GM23248 (cell line): ENCODE results near the gene DOK7. TPM values are rescaled to one million over a fixed set of nuclear protein-coding genes. Genes with fewer than 3 reads are reported as not detected.

ENCODE experiments used
- DNase-seq: peaks from one replicate; pipeline ENCODE4 v3.0.0-alpha.2; 2015
- H2AFZ ChIP-seq: fragments of 200-600 bp; sonication (generic); 2 replicates; pipeline ENCODE4 v1.6.1; 2016; ENCODE audit warnings: antibody characterized with exemption
- H3F3A ChIP-seq: fragments of 200-600 bp; sonication (generic); 2 replicates; pipeline ENCODE4 v1.6.1; 2016; ENCODE audit warnings: mild to moderate bottlenecking, antibody characterized with exemption, mixed run types; ENCODE audit not compliant: insufficient read depth
- H3K27ac ChIP-seq: fragments of 200-600 bp; sonication (generic); 2 replicates; pipeline ENCODE4 v1.5.1; 2016; ENCODE audit warnings: mild to moderate bottlenecking
- H3K27me3 ChIP-seq: fragments of 200-600 bp; sonication (generic); replicated peaks from 2 replicates; pipeline ENCODE4 v1.6.1; 2016; ENCODE audit warnings: mild to moderate bottlenecking; ENCODE audit not compliant: insufficient read depth
- H3K36me3 ChIP-seq: fragments of 200-600 bp; sonication (generic); 2 replicates; pipeline ENCODE4 v1.6.1; 2016; ENCODE audit warnings: low read depth, mild to moderate bottlenecking
- H3K4me1 ChIP-seq: fragments of 200-600 bp; sonication (generic); 2 replicates; pipeline ENCODE4 v1.6.1; 2016; ENCODE audit warnings: mild to moderate bottlenecking; ENCODE audit not compliant: insufficient read depth
- H3K4me2 ChIP-seq: fragments of 200-600 bp; sonication (generic); one replicate; pipeline ENCODE4 v1.6.1; 2016; ENCODE audit warnings: mild to moderate bottlenecking; ENCODE audit not compliant: unreplicated experiment
- H3K4me3 ChIP-seq: fragments of 200-600 bp; sonication (generic); 2 replicates; pipeline ENCODE4 v1.5.1; 2016; ENCODE audit warnings: mild to moderate bottlenecking
- H3K79me2 ChIP-seq: fragments of 200-600 bp; sonication (generic); 2 replicates; pipeline ENCODE4 v1.6.1; 2016; ENCODE audit warnings: mild to moderate bottlenecking; ENCODE audit not compliant: insufficient read depth
- H3K9ac ChIP-seq: fragments of 200-600 bp; sonication (generic); 2 replicates; pipeline ENCODE4 v1.6.1; 2016; ENCODE audit warnings: mild to moderate bottlenecking
- H3K9me2 ChIP-seq: fragments of 200-600 bp; sonication (generic); 2 replicates; pipeline ENCODE4 v1.6.1; 2016; ENCODE audit warnings: mixed run types, mild to moderate bottlenecking, moderate library complexity; ENCODE audit not compliant: insufficient read depth
- H3K9me3 ChIP-seq: fragments of 200-600 bp; sonication (generic); one replicate; pipeline ENCODE4 v1.6.1; 2017; ENCODE audit warnings: low read depth
- H4K20me1 ChIP-seq: fragments of 200-600 bp; sonication (generic); 2 replicates; pipeline ENCODE4 v1.6.0; 2016; ENCODE audit not compliant: insufficient read depth
- EZH2 ChIP-seq: fragments of 200-600 bp; sonication (generic); IDR thresholded peaks from 2 replicates; pipeline ENCODE4 v1.6.1; 2018; ENCODE audit warnings: antibody characterized with exemption, mild to moderate bottlenecking; ENCODE audit not compliant: insufficient read depth, poor library complexity, severe bottlenecking
- EZH2phosphoT487 ChIP-seq: fragments of 200-600 bp; sonication (generic); IDR thresholded peaks from 2 replicates; pipeline ENCODE4 v1.6.1; 2018; ENCODE audit warnings: antibody characterized with exemption, moderate library complexity, mild to moderate bottlenecking, low read depth; ENCODE audit not compliant: insufficient read depth
- WGBS, 2 experiments: methylation state at CpG; one replicate each; pipeline ENCODE4 v1.1.6; 2015 to 2017; ENCODE audit warnings: low lambda C conversion rate in 2 of 2, low coverage in 1 of 2; ENCODE audit errors: missing lambda C conversion rate in 2 of 2; 5-methylcytosine and 5-hydroxymethylcytosine counted together
- in situ Hi-C: fragments of 300-500 bp; cut with MboI; formaldehyde crosslinking; loops from 2 replicates; pipeline ENCODE4 v1.15.0; 2020
- polyA plus RNA-seq: library from polyadenylated mRNA; unstranded; fragments of >200 nt; fragmentation: Nextera tagmentation; extraction: Ambion mirVana; gene quantifications from 2 replicates; pipeline ENCODE4 v1.2.1, GENCODE V29; 2016
- total RNA-seq: library from RNA; depleted of rRNA; stranded (reverse); fragments of >200 nt; shearing (Covaris generic); gene quantifications from 2 replicates; pipeline ENCODE4 v1.2.3, GENCODE V29; 2014

The DOK7 gene
- total and polyA plus RNA-seq, 2 experiments from 2014 or later, result not detected

DNA sequence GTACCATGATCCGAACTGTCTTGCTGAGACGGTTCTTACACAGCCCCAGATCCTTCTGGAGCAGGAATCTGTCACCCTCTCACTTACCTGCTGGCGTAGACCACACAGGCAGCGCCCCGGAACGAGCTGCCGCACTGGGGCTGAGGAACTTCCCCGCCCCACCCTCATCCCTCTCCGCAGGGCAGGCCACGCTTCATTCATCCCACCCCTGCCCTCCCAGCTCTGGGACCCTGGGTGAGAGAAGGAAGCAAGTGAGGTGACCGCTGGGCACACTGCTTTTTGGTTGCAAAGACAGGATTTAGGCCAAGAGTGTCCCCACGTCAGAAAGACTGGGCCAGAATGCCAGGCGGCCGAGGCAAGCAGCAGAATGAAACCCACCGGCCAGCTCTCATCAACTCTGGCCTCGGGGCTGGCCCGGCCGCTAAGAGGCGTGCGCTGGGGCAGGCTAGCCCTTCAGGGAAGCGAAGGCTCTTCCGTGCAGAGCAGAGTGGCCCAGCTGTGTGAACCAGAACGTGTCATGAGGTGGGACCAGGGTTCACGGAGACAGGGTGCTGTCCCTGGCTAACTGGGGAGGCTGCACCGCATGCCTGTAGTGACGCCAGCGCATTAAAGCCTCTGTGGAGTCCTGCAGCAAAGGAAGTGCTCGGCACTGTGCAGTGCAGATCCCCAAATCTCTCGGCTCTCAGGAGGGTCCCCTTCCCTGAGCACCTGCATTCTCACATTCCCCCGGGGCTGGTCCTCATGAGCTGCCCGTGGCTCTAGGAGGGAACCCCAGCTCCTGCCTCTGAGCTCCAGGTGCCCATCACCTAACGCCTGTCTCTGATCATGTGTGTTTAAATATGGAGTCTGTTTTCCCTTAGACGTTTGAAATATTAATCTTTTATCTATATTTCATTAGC is 62.7 kb downstream of the DOK7 start:
- Histone ChIP-seq H3K4me2 (no peak overlapping the region), H2AFZ (no peak overlapping the region), H3K27me3 (no peaks in the 10 kb centered on the region), H3K9me3 (no peaks in the 10 kb centered on the region), H3K4me1 (peaks cover under 1% of the 10 kb centered on the region; the same call in 1 of the 2 replicates), H4K20me1 (no peaks in the 10 kb centered on the region), H3K27ac (no peak overlapping the region), H3K36me3 (no peaks in the 10 kb centered on the region), H3K9ac (no peak overlapping the region), H3K79me2 (peaks cover 41% of the 10 kb centered on the region), H3F3A (no peaks in the 10 kb centered on the region), H3K4me3 (no peak overlapping the region), H3K9me2 (no peaks in the 10 kb centered on the region)
- TF ChIP-seq EZH2phosphoT487, result no peak
- no peak for TF ChIP-seq EZH2
- in situ Hi-C loops, result no loop called here
- WGBS, 2 experiments, result 84 to 88% methylated on average over 33 of the region's 33 CpGs
- DNase-seq, result no peak

DNA sequence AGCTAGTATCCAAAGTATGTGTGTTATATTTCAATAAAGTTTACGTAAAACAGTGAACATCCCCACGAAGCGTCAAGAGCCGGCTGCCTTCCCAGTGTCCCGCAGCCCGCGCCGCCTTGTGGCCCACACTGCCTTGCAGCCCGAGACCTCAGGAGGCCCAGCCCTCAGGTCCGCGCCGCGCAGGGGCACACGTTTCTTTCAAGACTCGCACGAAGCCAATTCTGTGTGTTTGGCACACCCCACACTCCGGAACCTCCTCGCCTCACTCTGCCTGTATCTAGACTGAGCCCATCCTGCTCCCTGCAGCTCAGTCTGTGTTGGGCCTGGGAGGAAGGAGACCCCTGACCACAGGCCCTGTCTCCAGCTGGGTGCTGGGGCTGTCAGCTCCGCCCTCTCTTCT is 63.4 kb downstream of the DOK7 start:
- no peak overlapping the region for H2AFZ ChIP-seq
- H3K9me2 ChIP-seq, result no peaks in the 10 kb centered on the region
- in situ Hi-C loops, result no loop called here
- no peak overlapping the region for H3K27ac ChIP-seq
- H3K79me2 ChIP-seq, result peaks cover 47% of the 10 kb centered on the region
- no peaks in the 10 kb centered on the region for H3K27me3 ChIP-seq
- H3K4me1 ChIP-seq, result peaks cover 7% of the 10 kb centered on the region; the same call in 1 of the 2 replicates
- H4K20me1 ChIP-seq, result no peaks in the 10 kb centered on the region
- H3F3A ChIP-seq, result no peaks in the 10 kb centered on the region
- TF ChIP-seq EZH2 (no peak), EZH2phosphoT487 (no peak)
- no peaks in the 10 kb centered on the region for H3K36me3 ChIP-seq
- no peak overlapping the region for H3K4me2 ChIP-seq
- H3K4me3 ChIP-seq, result no peak overlapping the region
- no peak overlapping the region for H3K9ac ChIP-seq
- no peaks in the 10 kb centered on the region for H3K9me3 ChIP-seq
- 96% methylated on average over 19 of the region's 19 CpGs for whole genome bisulfite sequencing, 2 experiments
- no peak for DNase-seq

- Histone ChIP-seq H3K4me2 (no peak overlapping the region), H3K79me2 (peaks cover 54% of the 10 kb centered on the region), H4K20me1 (no peaks in the 10 kb centered on the region), H3K27ac (no peak overlapping the region), H3K9me2 (no peaks in the 10 kb centered on the region), H3K9ac (no peak overlapping the region), H3K27me3 (no peaks in the 10 kb centered on the region), H3K4me1 (peaks cover 8% of the 10 kb centered on the region; the same call in 1 of the 2 replicates), H2AFZ (no peak overlapping the region), H3F3A (no peaks in the 10 kb centered on the region), H3K4me3 (no peak overlapping the region), H3K36me3 (no peaks in the 10 kb centered on the region), H3K9me3 (no peaks in the 10 kb centered on the region)
- DNase-seq, result no peak
- in situ Hi-C loops, result no loop called here
- WGBS, 2 experiments, result 98 to 100% methylated on average over 12 to 14 of the region's 14 CpGs
- TF ChIP-seq EZH2phosphoT487 (no peak), EZH2 (no peak)
Observed at GRCh38 chr4:3527101-3527913, 64.2 kb downstream of the DOK7 start.

DNA sequence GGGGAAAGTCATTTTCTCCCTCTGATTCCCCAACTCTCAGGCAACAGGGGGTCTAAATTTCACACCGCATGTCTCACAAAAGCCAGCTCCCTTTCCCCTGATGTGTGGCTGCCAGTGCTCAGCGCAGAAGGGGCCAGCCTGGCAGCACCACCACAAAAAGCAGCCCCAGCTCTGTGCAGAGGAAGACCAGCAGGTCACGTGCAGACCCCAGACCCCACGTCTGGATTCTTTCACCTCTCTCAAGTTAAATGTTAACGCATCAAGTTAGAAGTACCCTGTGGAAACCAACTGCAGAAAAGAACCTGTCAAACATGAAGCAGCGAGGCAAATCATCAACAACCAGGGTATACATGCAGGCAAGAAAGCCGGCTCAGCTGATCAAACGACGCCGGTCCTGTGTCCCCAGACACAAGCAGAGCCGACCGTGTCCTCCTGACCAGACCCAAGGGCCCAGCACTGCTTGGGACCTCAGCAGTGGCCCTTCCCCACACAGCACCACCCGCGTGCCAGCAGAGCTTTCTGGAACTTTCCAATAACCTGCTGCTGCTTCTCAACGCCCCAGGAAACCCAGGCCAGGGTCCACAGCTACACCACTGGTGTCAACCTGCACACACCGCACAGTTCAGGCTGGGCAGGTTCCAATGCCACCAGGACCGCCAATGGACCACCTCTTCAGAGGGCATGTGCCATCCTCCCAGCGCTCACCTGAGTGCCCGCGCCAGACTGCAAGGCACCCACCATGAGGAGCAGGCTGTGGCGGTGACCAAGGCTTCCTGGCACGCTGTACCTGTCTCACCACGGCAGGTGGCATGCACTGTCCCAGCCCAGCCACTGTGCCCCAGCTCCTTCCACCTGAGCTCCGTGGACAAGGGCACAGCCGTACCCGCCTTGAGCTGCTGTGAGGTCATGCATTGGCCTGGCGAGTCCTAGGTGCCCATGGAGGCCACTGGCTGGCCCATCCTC is 65.1 kb downstream of the DOK7 start:
- Histone ChIP-seq H3K9me2 (no peaks in the 10 kb centered on the region), H3K27ac (no peak overlapping the region), H3K36me3 (no peaks in the 10 kb centered on the region), H2AFZ (no peak overlapping the region), H4K20me1 (no peaks in the 10 kb centered on the region), H3K9ac (no peak overlapping the region), H3K4me3 (no peak overlapping the region), H3K4me2 (no peak overlapping the region), H3F3A (no peaks in the 10 kb centered on the region), H3K9me3 (no peaks in the 10 kb centered on the region), H3K4me1 (peaks cover 8% of the 10 kb centered on the region; the same call in 1 of the 2 replicates), H3K79me2 (peaks cover 54% of the 10 kb centered on the region), H3K27me3 (no peaks in the 10 kb centered on the region)
- WGBS, 2 experiments, result 94% methylated on average over 27 of the region's 27 CpGs
- TF ChIP-seq EZH2phosphoT487, result no peak
- TF ChIP-seq EZH2, result no peak
- no peak for DNase-seq
- in situ Hi-C loops, result no loop called here
